GM21825 (cell line): Measurements from ENCODE around the gene PSMD13.

ENCODE experiments used
- ATAC-seq: cut with Tn5 transposase; IDR thresholded peaks from one replicate; pipeline ENCODE4 v1.9.1; 2021; ENCODE audit warnings: mild to moderate bottlenecking, moderate library complexity; ENCODE audit not compliant: unreplicated experiment

Gene PSMD13

GRCh38 chr11:297586-298405 is 61.0 kb downstream of the PSMD13 start:
- no peak for ATAC-seq

DNA sequence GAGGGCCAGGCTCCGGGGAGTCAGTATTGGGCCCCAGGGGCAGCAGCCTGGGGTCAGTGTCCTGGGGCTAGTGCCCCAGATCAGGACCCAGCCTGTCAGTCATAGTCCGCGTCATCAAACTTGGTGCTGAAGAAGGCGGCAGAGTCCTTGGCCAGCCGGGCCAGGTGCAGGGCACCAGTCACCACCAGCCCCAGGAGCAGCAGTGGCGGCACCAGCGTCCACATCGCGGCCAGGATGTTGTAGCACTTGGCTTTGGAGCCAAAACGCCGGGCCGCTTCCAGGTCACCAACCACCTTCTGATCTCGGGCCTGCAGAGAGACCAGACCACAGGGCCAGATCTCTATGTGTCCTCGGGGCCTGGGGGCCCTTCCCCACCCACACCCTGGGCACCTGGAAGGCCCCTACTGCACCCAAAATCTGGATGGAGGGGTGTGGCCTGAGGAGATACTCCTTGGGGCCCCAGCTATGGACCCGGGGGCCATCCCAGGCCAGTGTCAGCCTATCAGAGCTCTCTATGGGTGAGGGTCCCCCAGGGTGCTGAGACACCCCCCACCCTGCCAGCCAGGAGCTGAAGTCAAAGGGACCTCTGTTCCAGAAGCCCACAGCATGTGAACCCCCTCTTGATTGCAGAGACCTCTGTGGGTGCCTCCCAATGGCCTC is 61.8 kb downstream of the PSMD13 start:
- no peak for ATAC-seq

DNA sequence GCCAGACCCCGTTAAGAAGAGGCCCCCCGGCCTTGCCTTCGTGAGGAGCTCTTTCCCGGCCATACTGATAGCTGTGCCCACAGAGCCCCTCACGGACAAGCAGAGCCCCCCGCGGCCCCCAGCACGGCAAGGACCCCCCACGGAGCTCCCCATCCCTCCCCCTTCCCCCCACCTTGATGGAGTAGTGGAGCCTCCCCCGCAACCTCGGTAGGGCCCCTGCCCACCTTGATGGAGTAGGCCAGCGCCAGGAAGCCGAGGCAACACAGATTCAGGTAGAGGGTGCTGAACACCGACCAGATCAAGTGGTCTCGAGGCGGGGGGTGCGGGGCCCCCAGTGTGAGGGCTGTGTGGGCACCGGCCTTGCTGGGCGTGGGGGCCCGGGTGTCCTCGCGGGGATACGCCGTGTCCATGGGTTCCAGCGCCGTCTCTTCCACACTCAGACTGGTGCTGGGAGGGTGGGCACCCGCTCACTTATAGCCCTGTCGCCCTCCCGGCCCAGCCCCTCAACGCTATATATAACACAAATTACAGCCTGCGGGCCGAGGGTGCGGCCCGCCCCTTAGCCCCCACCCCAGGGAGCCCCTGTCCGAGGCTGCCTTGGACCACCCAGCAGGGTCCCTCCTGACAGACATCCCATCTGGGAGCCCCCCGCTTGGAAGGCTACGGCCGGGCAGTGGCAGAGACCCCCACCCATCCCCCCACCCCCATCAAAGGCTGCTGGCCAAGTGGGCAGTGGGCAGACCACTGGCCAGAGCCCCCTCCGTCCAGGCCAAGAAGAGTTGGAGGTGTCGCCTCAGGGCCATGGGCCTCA is 62.5 kb downstream of the PSMD13 start, which contains the start of gene IFITM5:
Gene IFITM5 (minus strand): TSS at position 446 of the 811 bp plus-strand sequence. CDS start 36 bp downstream, at position 410.
- ATAC-seq, result no peak

DNA sequence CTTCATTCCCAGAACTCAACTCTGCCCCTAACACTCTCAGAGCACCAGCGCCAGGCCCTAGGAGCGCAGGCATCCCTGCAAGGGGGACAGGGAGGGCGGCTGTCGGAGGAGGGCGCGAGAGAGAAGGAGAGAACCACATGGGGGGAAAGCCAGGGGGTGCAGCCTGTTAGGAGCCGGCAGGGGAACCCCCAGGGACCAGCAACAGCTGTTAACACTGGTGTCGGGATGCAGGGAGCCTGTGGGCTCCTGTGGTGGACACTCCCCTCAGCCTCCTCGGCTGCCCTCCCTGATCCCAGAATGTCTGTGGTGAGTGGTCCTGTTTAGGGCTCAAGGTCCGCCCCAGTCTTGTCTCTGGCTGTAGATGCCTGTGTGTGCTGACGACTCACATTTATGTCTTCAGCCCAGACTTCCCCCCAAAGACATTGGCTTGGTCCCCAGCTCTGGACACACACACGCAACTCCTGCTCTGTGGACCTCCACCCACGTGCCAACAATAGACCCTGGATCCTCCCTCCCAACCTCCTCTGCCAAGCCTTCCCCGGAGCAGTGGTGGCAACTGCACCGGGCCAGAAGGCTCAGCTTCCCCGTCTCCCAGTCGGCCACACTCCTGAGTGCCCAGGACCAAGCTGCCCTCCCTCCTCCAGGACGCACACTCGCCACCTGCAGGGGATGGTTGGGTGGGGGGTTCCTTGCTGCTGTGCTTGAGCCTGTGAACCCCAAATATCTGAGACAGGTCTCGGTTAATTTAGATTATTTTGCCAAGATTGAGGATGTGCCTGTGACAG is 63.4 kb downstream of the PSMD13 start:
- ATAC-seq, result no peak
